ENCODE results near the gene MTUS2. TPM values are rescaled to one million over a fixed set of nuclear protein-coding genes. Genes with fewer than 3 reads are reported as not detected.

MTUS2 gene
- total RNA-seq, 1 experiment from 2014 or later, result 1.7 TPM

- no peak overlapping the region for H3K4me3 Mint-ChIP-seq (ENCODE audit: unreplicated experiment)
- H3K36me3 Mint-ChIP-seq (ENCODE audit: insufficient read depth, unreplicated experiment), result no peaks in the 10 kb centered on the region
- Histone ChIP-seq H3K36me3 (ENCODE audit: control insufficient read depth, insufficient read depth, low read length) (no peaks in the 10 kb centered on the region), H3K27me3 (replicated peaks; ENCODE audit: control insufficient read depth, insufficient read depth, low read length) (no peaks in the 10 kb centered on the region), H3K9me3 (no peaks in the 10 kb centered on the region), H3K4me3 (ENCODE audit: low read depth, low read length) (no peak overlapping the region), H3K4me1 (no peaks in the 10 kb centered on the region)
- H3K27ac Mint-ChIP-seq (ENCODE audit: unreplicated experiment), result no peak overlapping the region
- TF ChIP-seq CTCF (IDR thresholded peaks at IDR 0.05; ENCODE audit: insufficient read depth in 1 of 2, low read depth in 1 of 2, low read length in 1 of 2, severe bottlenecking in 1 of 2, unreplicated experiment in 1 of 2), result no peak
- no peaks in the 10 kb centered on the region for H3K9me3 Mint-ChIP-seq (ENCODE audit: unreplicated experiment)
- no TSS peak for BruUV-seq (replicated peaks)
- no peaks in the 10 kb centered on the region for H3K4me1 Mint-ChIP-seq (ENCODE audit: low read depth, unreplicated experiment)
- H3K27me3 Mint-ChIP-seq (ENCODE audit: insufficient read depth, unreplicated experiment), result peaks cover 17% of the 10 kb centered on the region
- CTCF ChIA-PET, result no interaction called here
- no peak for DNase-seq
- intact Hi-C loops (cut with micrococcal nuclease; ENCODE audit: unreplicated experiment), result no loop called here
- POLR2A ChIA-PET, result no interaction called here
Measured at GRCh38 chr13:29129616-29130015, 309.5 kb downstream of the MTUS2 start.

GRCh38 chr13:29131159-29131558 is 311.0 kb downstream of the MTUS2 start:
- no peaks in the 10 kb centered on the region for H3K4me1 Mint-ChIP-seq (ENCODE audit: low read depth, unreplicated experiment)
- no peaks in the 10 kb centered on the region for H3K9me3 Mint-ChIP-seq (ENCODE audit: unreplicated experiment)
- ChIA-PET CTCF (no interaction called here), POLR2A (no interaction called here)
- Histone ChIP-seq H3K4me3 (ENCODE audit: low read depth, low read length) (no peak overlapping the region), H3K36me3 (ENCODE audit: control insufficient read depth, insufficient read depth, low read length) (no peaks in the 10 kb centered on the region), H3K4me1 (no peaks in the 10 kb centered on the region), H3K27me3 (replicated peaks; ENCODE audit: control insufficient read depth, insufficient read depth, low read length) (no peaks in the 10 kb centered on the region), H3K9me3 (no peaks in the 10 kb centered on the region)
- no peak overlapping the region for H3K27ac Mint-ChIP-seq (ENCODE audit: unreplicated experiment)
- BruUV-seq (replicated peaks), result no TSS peak
- H3K4me3 Mint-ChIP-seq (ENCODE audit: unreplicated experiment), result no peak overlapping the region
- no peak for DNase-seq
- peaks cover 17% of the 10 kb centered on the region for H3K27me3 Mint-ChIP-seq (ENCODE audit: insufficient read depth, unreplicated experiment)
- no peak for TF ChIP-seq CTCF (IDR thresholded peaks at IDR 0.05; ENCODE audit: insufficient read depth in 1 of 2, low read depth in 1 of 2, low read length in 1 of 2, severe bottlenecking in 1 of 2, unreplicated experiment in 1 of 2)
- intact Hi-C loops (cut with micrococcal nuclease; ENCODE audit: unreplicated experiment), result no loop called here
- no peaks in the 10 kb centered on the region for H3K36me3 Mint-ChIP-seq (ENCODE audit: insufficient read depth, unreplicated experiment)

- Mint-ChIP-seq H3K4me3 (ENCODE audit: unreplicated experiment) (no peak overlapping the region), H3K36me3 (ENCODE audit: insufficient read depth, unreplicated experiment) (no peaks in the 10 kb centered on the region), H3K27ac (ENCODE audit: unreplicated experiment) (no peak overlapping the region), H3K4me1 (ENCODE audit: low read depth, unreplicated experiment) (no peaks in the 10 kb centered on the region), H3K9me3 (ENCODE audit: unreplicated experiment) (peaks cover 5% of the 10 kb centered on the region), H3K27me3 (ENCODE audit: insufficient read depth, unreplicated experiment) (peaks cover 14% of the 10 kb centered on the region)
- H3K27me3 ChIP-seq (replicated peaks; ENCODE audit: control insufficient read depth, insufficient read depth, low read length), result no peaks in the 10 kb centered on the region
- no peak for TF ChIP-seq CTCF (IDR thresholded peaks at IDR 0.05; ENCODE audit: insufficient read depth in 1 of 2, low read depth in 1 of 2, low read length in 1 of 2, severe bottlenecking in 1 of 2, unreplicated experiment in 1 of 2)
- no peaks in the 10 kb centered on the region for H3K36me3 ChIP-seq (ENCODE audit: control insufficient read depth, insufficient read depth, low read length)
- ChIA-PET POLR2A (no interaction called here), CTCF (no interaction called here)
- no peak for DNase-seq
- H3K9me3 ChIP-seq, result no peaks in the 10 kb centered on the region
- H3K4me1 ChIP-seq, result no peaks in the 10 kb centered on the region
- intact Hi-C loops (cut with micrococcal nuclease; ENCODE audit: unreplicated experiment), result no loop called here
- no TSS peak for BruUV-seq (replicated peaks)
- no peak overlapping the region for H3K4me3 ChIP-seq (ENCODE audit: low read depth, low read length)
Measured at GRCh38 chr13:29131881-29132668, 311.9 kb downstream of the MTUS2 start.
